HG03135 (cell line): Measurements from ENCODE around the gene TMEM131.

Experiments
- ATAC-seq: cut with Tn5 transposase; IDR thresholded peaks from one replicate; pipeline ENCODE4 v1.9.1; 2021; ENCODE audit warnings: mild to moderate bottlenecking, moderate library complexity; ENCODE audit not compliant: unreplicated experiment

The TMEM131 gene

DNA sequence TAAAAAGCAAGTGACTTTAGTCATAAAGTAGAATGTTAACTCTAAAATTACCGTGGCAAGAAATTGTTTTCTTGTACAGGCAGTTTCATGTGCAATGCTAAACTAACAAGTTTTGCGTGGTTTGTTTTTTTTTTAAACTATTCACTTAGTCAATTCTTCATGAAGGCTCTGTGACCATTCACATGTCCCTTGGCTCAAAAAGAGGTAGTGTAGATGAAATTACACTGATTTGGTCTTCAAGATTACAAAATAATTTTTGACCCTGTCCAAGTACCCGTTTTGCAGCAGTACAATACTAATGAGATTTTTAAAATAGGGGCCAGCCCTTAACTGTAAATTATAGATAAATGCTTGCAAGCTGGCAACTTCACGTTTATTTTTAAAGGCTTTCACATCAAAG is 1.3 kb downstream of the TMEM131 start:
- no peak for ATAC-seq

DNA sequence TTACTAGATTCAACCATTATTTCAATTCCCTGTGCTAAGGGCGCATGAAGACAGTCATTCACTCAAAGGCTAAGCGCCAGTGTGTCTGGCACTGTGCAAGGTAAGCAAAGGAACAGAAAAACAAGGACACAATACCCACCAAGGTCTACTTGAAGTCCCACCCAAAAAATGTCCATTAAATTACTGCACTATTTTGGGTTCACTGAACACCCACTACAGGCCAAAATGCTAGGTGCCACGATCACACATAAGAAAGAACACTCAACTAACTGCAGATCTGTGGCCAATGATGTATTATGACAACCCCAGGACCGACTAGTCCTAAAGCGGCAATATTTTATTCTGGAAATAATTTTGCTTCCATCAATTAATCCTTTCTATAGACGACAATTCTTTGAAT is 1.8 kb downstream of the TMEM131 start:
- ATAC-seq: no peak

DNA sequence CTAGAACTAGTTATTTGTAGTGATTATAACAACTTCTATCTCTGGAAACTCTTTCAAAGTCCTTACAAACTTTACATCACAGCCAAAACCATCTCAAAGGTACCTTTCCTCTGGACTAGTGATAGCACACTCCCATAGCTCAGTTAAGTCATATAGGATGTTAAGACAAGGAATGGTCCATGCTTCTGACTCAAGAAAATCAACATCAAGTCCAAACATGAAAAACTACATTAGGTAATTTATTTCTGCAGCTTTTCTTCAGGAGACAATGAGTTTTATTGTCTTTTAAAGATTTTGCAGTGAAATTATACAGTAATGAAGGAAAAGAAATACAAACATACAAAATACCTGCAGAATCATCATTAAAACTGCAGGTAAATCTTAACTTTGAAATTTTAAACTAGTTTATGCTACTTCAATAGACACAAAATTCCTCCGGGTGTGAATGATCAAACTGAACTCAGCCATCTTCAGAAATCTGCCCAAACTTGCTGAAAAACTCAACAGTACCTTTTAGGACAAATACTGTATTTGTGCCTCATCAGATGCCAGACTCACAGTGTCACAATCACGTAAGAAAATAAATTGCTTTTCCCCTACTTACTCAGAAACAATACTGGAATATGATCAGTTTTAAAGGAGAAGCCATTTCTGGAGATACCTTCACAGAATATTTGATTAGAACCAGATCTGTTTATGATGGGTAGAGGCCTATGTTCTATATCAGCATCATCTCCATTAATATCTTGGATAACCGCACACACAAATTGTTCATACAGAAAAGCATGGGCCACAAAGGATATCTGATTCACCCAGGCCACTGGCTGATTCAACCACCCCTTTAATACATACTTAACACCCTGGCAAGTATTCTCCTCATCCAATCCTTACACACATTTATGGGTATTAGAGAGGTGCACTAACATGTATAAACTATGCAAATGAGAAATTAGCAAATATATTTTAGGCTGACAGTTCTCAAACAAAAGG is 2.6 kb downstream of the TMEM131 start:
- ATAC-seq: no peak

DNA sequence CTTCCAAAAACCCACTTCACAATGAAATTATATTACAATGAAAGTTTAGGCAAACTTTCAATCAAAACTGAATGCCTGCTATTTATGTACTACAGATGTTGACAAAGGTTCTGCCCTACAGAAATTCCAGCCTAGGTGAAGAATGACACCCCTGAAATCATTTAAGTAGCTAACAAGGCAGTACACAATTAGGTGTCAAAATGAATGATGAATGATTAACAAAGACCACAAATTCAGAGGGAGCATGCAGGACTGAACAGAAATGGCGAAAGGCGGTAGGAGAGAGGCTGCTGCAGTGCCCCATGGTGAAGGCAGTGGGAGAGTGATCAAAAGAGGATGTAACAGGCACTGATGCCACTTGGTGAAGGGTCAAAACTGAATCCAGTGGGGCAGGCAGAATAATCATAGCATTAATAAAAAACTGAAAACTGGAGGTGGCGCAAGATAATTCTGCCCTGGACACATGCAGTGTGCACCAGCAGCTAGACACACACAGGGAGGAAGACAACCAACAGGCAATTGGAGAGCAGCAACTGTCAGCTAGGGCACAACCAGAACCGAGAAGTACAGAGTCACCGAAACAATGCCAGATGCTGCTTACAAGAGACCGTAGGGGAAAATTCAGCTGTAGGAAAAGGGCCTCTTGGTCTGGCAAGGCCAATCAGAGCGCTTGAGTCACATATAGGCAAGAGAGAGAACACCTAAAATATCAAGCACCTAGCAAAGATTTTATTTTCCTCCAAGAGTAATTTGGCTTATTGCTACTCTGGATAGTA is 4.5 kb downstream of the TMEM131 start:
- no peak for ATAC-seq

DNA sequence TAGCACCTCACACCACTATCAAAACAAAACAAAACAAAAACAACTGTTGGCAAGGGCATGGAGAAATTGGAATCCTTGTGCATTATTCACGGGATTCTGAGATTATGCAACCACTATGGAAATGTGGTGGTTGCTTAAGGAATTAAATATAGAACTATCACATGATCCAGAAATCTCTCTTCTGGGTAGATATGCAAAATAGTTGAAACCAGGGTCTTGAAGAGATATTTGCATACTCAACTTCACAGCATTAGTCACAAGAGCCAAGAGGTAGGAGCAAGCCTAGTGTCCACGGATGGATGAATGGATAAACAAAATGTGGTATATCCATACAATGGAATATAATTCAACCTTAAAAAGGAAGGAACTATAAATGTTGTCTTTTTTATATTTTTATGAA is 7.0 kb downstream of the TMEM131 start:
- ATAC-seq: no peak

DNA sequence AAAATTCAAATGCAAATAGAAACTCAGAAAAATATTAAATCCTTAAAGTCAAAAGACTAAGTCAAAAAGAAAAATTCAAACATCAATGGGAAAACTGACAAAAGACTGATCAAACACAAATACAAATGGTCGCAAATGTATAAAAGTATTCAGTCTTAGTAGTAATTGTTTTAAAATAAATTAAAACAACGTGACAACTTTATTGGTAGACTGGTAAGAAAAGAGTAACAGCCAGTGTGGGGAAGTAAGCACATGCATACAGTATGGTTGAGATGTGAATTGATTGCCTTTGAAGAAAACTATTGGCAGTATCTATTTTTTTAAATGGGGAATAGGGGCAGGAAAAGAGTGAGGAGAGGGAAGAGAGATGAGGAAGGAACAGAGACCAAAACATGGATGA is 9.8 kb downstream of the TMEM131 start:
- ATAC-seq: no peak

DNA sequence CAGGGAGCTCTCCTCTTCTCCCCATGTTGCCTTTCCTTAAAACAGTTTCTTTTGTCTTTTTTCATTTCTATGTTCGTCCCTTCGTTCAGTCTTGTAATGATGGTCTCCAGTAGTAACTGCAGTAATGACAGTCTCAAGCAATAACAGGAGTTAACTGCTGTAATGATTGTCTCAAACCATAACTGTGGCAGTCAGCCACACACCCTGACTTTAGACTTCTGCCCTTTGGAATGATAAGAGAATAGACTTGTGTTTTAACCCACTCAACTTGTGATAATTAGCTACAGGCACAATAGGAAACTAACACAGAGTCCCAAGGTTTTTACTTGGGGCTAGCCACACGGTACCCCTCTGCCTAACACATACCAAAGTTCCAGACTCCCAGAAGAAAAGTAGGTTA is 12.1 kb downstream of the TMEM131 start:
- ATAC-seq: no peak

DNA sequence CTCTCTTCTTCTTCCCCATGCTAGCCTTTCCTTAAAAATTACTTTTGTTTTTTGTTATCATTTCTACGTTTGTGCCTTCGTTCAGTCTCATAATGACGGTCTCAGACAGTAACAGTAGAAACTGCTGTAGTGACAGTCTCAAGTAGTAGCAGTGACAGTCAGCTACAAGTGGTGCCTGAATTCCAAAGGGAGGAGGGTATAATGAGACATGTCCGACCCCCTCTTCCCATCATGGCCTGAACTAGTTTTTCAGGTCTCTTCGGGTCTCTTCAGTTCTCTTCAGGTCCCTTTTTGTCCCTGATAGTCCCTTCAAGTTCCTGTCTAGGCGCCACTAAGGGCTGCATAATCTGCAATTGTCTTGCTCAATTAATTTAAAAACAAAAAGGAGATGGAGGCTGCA is 12.6 kb downstream of the TMEM131 start:
- ATAC-seq: no peak

DNA sequence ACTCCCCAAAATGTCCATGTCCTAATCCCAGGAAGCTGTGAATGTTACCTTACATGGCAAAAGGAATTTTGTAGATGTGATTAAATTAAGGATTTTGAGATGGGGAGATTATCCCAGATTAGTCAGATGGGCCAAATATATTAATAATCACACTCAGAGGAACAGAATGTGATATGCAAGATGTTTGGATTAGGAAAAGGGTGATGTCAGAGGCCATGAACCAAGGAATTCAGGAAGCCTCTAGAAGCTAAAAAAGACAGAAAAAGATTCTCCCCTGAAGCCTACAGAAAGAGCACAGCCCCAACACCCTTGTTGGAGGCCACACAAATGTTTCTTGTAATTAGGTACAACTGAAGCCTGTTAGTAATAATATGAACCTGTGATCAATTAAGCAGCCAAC is 13.1 kb downstream of the TMEM131 start:
- ATAC-seq: no peak

DNA sequence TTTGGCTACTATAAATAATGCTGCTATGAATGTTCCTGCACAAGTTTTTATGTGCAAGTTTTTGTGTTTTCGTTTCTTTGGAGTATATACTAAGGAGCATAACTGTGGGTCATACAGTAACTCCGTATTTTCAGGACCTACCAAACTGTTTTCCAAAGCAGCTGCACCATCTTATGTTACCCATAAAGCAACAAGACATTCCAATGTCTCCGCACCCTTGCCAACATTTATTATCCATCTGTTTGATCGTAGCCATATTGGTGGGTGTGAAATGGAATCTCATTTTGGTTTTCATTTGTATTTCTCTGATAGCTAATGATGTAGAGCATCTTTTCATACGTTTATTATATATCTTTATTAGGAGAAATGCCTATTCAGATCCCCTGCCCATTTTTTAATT is 13.8 kb downstream of the TMEM131 start:
- no peak for ATAC-seq

DNA sequence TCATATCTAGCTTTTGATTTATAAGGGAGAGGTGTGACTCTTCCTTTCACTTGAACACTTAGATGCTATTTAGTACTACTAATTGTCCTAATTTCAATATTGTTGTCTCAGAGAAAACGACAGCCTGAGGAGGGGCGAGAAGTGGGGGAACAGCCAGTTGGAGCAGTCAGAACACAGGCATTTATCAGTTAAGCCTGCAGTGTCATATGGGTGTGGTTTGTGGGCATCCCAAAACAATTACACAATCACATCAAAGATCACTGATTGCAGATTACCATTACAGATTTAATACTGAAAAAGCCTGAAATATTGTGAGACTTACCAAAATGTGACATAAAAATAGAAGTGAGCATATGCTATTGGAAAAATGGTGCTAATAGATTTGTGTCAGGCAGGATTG is 15.8 kb downstream of the TMEM131 start:
- ATAC-seq: no peak

DNA sequence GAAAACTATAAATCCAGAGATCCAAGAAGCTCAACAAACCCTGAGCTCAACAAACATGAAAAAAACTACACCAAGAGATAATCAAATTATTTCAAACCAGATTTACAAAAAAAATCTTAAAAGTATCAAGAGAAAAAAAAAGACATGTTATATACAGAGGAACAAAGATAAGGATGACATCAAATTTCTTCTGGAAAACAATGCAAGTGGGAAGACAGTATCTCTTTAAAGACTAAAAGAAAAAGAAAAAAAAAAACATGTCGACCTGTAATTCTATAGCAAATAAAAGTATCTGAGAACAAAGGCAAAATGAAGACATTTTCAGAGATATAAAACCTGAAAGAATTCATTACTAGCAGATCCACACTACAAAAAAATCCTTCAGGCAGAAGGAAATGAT is 21.3 kb downstream of the TMEM131 start:
- no peak for ATAC-seq

DNA sequence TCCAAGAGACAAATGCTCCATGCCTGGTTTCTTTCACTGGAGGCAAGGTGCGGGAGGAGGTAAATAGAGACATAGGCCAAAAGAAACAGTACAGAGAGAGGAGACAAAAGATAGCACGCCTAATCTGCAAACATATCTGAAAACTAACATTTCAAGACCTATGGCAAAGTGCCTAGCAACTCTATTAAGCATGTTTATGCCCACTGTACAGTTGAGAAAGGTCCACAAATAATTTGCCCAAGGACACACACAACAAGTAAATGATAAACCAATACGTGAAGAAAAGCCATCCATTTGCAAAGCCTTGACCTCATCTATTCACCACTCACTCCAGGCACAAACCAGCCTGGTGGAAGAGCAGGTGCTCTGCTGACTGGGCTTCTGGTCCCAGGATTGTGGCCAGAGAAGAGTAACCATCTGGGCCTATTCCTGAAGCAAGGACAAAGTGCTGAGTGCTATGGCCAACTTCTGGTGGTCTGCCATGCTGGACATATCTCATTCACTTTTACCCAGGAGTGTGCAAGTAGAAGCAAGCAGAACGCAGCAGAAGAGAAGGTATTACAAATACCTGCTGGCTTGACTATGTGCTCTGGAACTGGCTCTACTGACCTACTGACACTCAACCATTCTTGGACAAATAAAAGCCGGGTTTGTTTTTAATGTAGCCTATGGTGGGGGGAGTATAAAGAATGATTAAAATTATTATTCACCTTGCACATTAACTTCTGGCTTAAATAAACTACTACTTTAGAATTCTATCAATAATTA is 25.3 kb downstream of the TMEM131 start:
- ATAC-seq: no peak

DNA sequence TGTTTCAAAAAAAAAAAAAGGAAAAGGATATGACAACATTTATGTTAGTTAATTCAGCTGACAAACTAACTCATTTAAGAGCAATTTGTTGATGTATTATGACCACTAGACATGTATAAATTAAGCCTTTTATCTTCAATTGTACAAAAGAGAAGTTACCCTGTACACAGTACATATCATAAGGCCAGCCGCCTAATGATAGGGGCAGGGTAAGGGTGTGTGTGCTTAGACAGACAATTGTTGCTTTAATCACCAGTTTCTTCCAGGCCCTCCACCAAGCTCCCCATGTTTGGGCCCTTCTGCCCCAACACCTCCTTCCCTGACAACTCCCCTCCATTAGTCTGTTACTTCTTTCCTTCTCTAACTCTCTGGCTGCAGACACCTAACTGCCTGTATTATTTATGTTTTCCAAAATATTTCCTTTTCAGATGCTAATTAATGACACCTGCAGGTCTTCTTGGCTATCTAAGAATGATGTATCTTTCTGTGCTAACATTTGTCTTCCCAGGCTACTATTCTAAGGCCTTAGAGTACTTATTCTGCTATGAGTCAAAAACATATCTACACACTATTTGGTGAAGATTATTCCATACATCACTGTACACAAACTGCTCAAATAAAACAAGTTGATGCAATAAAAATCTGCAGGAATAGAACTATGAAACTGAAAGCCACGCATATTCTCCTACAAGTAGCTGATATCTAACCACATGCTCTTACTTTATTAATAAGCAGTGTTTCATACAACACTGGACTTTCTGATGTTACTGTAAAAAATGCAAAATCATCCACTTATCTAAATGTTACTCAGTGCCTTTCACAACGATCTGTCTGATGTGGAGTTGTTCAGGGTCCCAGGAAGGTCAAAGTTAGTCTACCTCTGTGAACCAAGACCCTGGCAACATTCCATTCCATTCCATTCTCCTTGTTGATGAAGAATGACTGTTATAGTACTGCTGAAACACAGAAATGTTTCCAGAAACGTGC is 26.4 kb downstream of the TMEM131 start:
- no peak for ATAC-seq

DNA sequence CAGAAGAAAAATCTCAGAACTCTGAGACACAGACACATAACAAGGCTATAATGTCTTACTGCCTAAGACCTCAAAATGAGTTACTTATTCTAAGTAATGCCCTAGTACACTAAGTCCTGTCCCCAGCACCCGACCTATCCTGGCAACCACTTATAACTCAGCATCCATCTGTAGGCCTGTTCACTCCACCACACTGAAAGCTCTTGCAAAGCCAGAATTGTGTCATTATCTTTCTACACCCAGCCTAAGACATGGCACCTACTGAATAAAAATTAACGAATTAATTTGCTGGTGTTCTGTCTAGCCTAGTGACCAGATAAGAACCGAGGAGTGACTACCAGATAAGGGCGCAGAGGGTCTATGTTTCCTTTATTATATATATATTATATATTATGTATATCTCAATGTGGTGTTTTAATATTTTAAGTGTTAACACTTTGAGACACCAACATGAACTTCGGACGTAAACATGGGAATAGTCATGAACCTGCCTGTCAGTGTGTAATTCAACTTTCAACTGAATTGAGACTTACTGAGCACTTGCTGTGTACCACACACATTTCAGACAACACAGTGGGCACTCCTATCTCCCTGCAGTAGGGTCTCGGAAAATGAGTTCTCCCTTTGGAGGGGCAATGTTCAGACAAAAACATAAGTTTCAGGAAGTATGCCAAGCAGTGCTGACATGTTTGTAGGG is 27.7 kb downstream of the TMEM131 start:
- ATAC-seq: no peak

DNA sequence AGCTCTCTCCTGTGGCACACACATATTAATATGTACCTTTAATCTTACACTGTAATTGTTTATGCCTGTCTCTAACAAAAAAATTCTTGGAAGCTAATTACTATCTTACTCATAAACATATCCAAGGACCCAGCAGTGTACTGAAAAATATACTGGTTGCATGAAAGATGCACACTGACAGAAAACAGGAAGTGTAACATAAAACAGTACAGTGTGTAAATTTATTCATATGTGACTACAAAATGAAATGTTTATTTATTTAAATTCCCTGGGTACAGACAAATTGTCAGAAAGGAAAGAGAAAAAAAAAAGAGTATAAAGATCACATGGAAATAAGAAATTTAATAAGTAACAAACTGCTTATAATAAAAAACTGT is 28.5 kb downstream of the TMEM131 start:
- peak; percentile 22 for ATAC-seq

DNA sequence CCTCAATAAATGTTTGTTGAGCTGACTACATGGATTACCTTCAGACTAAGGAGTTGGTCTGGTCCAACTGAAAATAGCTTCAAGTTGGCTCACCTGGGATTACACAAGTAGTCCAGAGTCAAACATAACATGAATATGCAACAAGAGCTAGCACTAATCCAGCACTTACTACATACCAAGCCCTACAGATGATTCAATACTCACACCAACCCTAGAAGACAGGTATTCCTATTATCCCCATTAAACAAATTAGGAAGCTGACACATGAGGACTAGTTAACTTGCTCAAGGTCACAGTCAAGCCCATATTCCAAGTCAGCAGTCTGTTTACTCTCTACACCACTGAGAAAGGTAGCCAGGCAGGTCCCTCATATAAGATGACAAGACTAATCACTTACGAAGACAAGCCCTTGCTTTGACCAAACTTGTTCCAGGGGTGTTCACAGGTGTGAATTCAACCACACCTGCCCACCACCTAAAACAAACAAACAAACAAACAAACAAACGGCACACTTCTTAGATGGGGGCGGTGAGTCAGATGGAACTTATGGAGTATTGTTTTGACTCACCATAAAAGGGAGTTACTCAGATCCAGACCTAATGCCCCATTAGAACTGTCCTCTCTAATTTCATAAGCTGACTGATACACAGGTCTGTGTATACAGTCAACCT is 29.1 kb downstream of the TMEM131 start:
- peak; percentile 53 for ATAC-seq

DNA sequence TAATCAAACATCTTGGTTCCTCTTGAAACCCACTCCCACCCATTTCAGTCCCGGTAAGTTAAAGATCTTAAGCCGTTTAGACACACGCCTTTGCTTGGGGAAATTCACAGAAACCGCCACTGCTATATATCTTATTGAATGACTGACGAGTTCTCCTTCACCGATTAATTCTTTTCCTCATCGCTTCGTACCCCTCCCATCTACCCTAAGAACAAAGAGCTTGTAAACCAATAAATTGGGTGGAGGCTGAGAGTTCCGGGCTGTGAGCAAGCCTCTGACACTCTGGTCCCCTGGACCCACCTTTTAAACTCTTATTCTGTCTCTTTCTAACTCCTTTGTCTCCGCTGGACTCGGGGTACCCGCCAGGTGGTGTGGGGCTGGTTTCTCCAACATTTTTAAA is 30.6 kb downstream of the TMEM131 start:
- ATAC-seq: no peak

DNA sequence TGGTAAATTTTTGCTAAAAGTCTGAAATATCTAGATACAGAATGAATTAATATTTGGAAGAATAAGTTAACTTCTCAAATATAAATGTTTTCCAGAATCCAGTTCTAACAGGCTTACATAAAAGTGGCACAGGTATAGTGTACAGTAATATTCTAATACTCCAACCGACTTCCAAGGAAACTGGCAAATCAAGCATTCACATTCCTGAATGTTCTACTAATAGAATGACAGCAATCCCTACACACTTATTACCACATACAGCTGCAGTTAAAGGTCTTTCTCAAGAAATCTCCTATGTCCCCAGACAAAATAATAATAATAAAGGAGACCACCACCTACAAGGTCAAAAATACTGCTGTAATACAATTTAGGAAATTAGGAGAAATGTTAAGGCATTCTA is 31.9 kb downstream of the TMEM131 start:
- no peak for ATAC-seq
